ENCODE results near the gene ANKDD1A.

DNA sequence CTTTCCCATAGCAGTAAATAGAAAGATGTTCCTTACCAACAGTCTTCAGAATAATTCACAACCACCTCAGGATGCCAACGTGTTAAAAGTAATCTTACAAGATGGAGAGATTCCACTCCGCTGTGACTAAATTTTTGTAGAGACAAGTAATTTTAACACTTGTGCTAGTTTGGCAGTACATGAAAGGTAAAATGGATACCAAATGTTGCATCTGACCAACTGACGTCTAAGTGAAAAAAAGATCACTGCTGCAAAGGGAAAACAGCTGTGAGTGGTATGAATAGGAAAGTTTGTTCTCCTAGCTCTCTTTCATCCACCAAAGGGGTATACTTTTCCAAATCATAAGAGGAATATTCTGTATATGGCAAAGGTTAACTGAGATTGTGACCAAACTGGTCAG, 75.4 kb downstream of the ANKDD1A start:
- TF ChIP-seq, protein P1, sequence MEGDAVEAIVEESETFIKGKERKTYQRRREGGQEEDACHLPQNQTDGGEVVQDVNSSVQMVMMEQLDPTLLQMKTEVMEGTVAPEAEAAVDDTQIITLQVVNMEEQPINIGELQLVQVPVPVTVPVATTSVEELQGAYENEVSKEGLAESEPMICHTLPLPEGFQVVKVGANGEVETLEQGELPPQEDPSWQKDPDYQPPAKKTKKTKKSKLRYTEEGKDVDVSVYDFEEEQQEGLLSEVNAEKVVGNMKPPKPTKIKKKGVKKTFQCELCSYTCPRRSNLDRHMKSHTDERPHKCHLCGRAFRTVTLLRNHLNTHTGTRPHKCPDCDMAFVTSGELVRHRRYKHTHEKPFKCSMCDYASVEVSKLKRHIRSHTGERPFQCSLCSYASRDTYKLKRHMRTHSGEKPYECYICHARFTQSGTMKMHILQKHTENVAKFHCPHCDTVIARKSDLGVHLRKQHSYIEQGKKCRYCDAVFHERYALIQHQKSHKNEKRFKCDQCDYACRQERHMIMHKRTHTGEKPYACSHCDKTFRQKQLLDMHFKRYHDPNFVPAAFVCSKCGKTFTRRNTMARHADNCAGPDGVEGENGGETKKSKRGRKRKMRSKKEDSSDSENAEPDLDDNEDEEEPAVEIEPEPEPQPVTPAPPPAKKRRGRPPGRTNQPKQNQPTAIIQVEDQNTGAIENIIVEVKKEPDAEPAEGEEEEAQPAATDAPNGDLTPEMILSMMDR (IDR thresholded peaks at IDR 0.05) = no peak
- TF ChIP-seq POLR2AphosphoS5 (IDR thresholded peaks at IDR 0.05) (no peak), POLR2A (IDR thresholded peaks at IDR 0.05) (no peak)
